H1 (cell line): ENCODE data around the gene MYL3. TPM values are rescaled to one million over a fixed set of nuclear protein-coding genes. Genes with fewer than 3 reads are reported as not detected.

Experiments used
- CTCF ChIA-PET: fragments of 300-600 bp; sonication (Branson Sonifier 250); formaldehyde crosslinking; loops from one replicate; lab custom pipeline; 2021; ENCODE audit not compliant: partially characterized antibody; lab: Charles Lee
- POLR2A ChIA-PET: fragments of 300-600 bp; sonication (Branson Sonifier 250); formaldehyde crosslinking; loops from one replicate; lab custom pipeline; 2021; ENCODE audit warnings: inconsistent platforms; ENCODE audit not compliant: partially characterized antibody; lab: Charles Lee
- DNase-seq, 2 experiments: peaks; one replicate each; pipeline versions ENCODE4 v3.0.0 to v3.0.0-alpha.2; 2010 to 2022; ENCODE audit warnings: low spot score in 2 of 2, low read depth in 1 of 2, mixed read lengths in 1 of 2
- FAIRE-seq: peaks from 2 replicates; lab custom pipeline; 2011; peaks lifted over from hg19 to GRCh38; lab: Jason Lieb, UNC
- H2AFZ ChIP-seq: 2 replicates; pipeline ENCODE4 v1.8.1; 2012; ENCODE audit warnings: low read length, inconsistent platforms
- H2AK5ac ChIP-seq: 2 replicates; pipeline ENCODE4 v1.6.1; 2013; ENCODE audit warnings: low read depth, low read length
- H2BK120ac ChIP-seq: replicated peaks from 2 replicates; pipeline ENCODE3; 2013; ENCODE audit warnings: low read depth, low read length, inconsistent platforms
- H2BK12ac ChIP-seq: 2 replicates; pipeline ENCODE4 v1.6.1; 2013; ENCODE audit warnings: low read depth, low read length
- H2BK15ac ChIP-seq: 2 replicates; pipeline ENCODE4 v1.6.1; 2013; ENCODE audit warnings: low read length
- H2BK20ac ChIP-seq: 2 replicates; pipeline ENCODE4 v1.6.1; 2013; ENCODE audit warnings: low read length
- H2BK5ac ChIP-seq: 2 replicates; pipeline ENCODE4 v1.6.1; 2013; ENCODE audit warnings: low read depth, low read length
- H3K14ac ChIP-seq: 2 replicates; pipeline ENCODE4 v1.6.1; 2013; ENCODE audit warnings: inconsistent platforms; ENCODE audit not compliant: insufficient read length
- H3K18ac ChIP-seq: 2 replicates; pipeline ENCODE4 v1.6.1; 2013; ENCODE audit warnings: low read length; ENCODE audit errors: extremely low read depth
- H3K23ac ChIP-seq: 2 replicates; pipeline ENCODE4 v1.6.1; 2013; ENCODE audit warnings: inconsistent platforms; ENCODE audit not compliant: insufficient read length
- H3K23me2 ChIP-seq: 2 replicates; pipeline ENCODE4 v1.6.1; 2013; ENCODE audit warnings: low read depth, low read length
- H3K27ac ChIP-seq: 2 replicates; pipeline ENCODE4 v1.6.1; 2011; ENCODE audit warnings: low read depth, low read length, inconsistent platforms
- H3K27me3 ChIP-seq, 4 experiments: replicated peaks in 1 of 4; 1 replicate in 1 of 4; 2 replicates in 3 of 4; pipeline versions ENCODE4 v1.6.1 to v1.8.1; 2011 to 2013; ENCODE audit warnings: low read length in 3 of 4, mild to moderate bottlenecking in 3 of 4, inconsistent platforms in 2 of 4, mixed read lengths in 2 of 4, moderate library complexity in 1 of 4; ENCODE audit not compliant: control insufficient read depth in 3 of 4, insufficient read depth in 3 of 4; ENCODE audit errors: extremely low read depth in 1 of 4
- H3K36me3 ChIP-seq, 4 experiments: 2 replicates each; pipeline versions ENCODE4 v1.6.1 to v1.8.1; 2011 to 2013; ENCODE audit warnings: mild to moderate bottlenecking in 4 of 4, low read length in 3 of 4, moderate library complexity in 2 of 4, control low read depth in 1 of 4, inconsistent platforms in 1 of 4; ENCODE audit not compliant: insufficient read depth in 4 of 4, control insufficient read depth in 2 of 4
- H3K4ac ChIP-seq: replicated peaks from 2 replicates; pipeline ENCODE3; 2013; ENCODE audit warnings: low read length, low read depth, mixed read lengths, inconsistent platforms; ENCODE audit not compliant: insufficient read length
- H3K4me1 ChIP-seq, 4 experiments: replicated peaks in 1 of 4; 1 replicate in 1 of 4; 2 replicates in 3 of 4; pipeline versions ENCODE4 v1.6.1 to v1.8.1; 2011 to 2013; ENCODE audit warnings: low read length in 3 of 4, inconsistent platforms in 2 of 4, mixed read lengths in 1 of 4; ENCODE audit not compliant: insufficient read depth in 4 of 4, control insufficient read depth in 3 of 4
- H3K4me2 ChIP-seq, 2 experiments: 2 replicates each; pipeline versions ENCODE4 v1.6.1 to v1.8.1; 2011 to 2013; ENCODE audit warnings: low read depth in 2 of 2, low read length in 2 of 2, control low read depth in 1 of 2, inconsistent platforms in 1 of 2, mild to moderate bottlenecking in 1 of 2; ENCODE audit not compliant: insufficient read depth in 1 of 2
- H3K4me3 ChIP-seq, 4 experiments: fragments of 200-600, 300-600 bp in 1 of 4; sonication (generic), shearing (Covaris generic), sonication (Bioruptor Twin) in 1 of 4; 2 replicates each; pipeline versions ENCODE4 v1.5.1 to v1.8.1; 2011 to 2016; ENCODE audit warnings: low read length in 4 of 4, low read depth in 3 of 4, control low read depth in 2 of 4, inconsistent platforms in 2 of 4, mild to moderate bottlenecking in 2 of 4, mixed read lengths in 1 of 4, moderate library complexity in 1 of 4; ENCODE audit not compliant: insufficient read depth in 2 of 4; ENCODE audit errors: extremely low read depth in 1 of 4
- H3K56ac ChIP-seq: replicated peaks from 2 replicates; pipeline ENCODE3; 2013; ENCODE audit warnings: low read depth, mild to moderate bottlenecking, mixed read lengths, low read length, inconsistent platforms; ENCODE audit not compliant: insufficient read length
- H3K79me1 ChIP-seq: 2 replicates; pipeline ENCODE4 v1.6.1; 2013; ENCODE audit warnings: low read depth, low read length, control low read depth
- H3K79me2 ChIP-seq, 2 experiments: 2 replicates each; pipeline versions ENCODE4 v1.6.1 to v1.8.1; 2012 to 2013; ENCODE audit warnings: low read length in 2 of 2, mild to moderate bottlenecking in 2 of 2, inconsistent platforms in 1 of 2; ENCODE audit not compliant: insufficient read depth in 2 of 2, control insufficient read depth in 1 of 2
- H3K9ac ChIP-seq, 4 experiments: replicated peaks in 1 of 4; 1 replicate in 1 of 4; 2 replicates in 3 of 4; pipeline versions ENCODE4 v1.6.1 to v1.8.1; 2011 to 2013; ENCODE audit warnings: low read depth in 3 of 4, low read length in 3 of 4, control low read depth in 2 of 4, mild to moderate bottlenecking in 2 of 4, moderate library complexity in 2 of 4, inconsistent platforms in 1 of 4; ENCODE audit errors: extremely low read depth in 1 of 4
- H3K9me3 ChIP-seq, 2 experiments: 2 replicates each; pipeline versions ENCODE4 v1.6.1 to v1.8.1; 2012 to 2013; ENCODE audit warnings: mild to moderate bottlenecking in 2 of 2, moderate library complexity in 2 of 2, control low read depth in 1 of 2, inconsistent platforms in 1 of 2, low read depth in 1 of 2, low read length in 1 of 2, mixed read lengths in 1 of 2; ENCODE audit not compliant: insufficient read depth in 2 of 2
- H4K20me1 ChIP-seq, 2 experiments: replicated peaks in 1 of 2; 2 replicates each; pipeline versions ENCODE3 to v1.8.1; 2011 to 2013; ENCODE audit warnings: inconsistent platforms in 2 of 2, low read length in 2 of 2, mild to moderate bottlenecking in 1 of 2; ENCODE audit not compliant: insufficient read depth in 2 of 2, control insufficient read depth in 1 of 2
- H4K5ac ChIP-seq: 2 replicates; pipeline ENCODE4 v1.6.1; 2013; ENCODE audit warnings: low read length, low read depth, mixed read lengths, inconsistent platforms; ENCODE audit not compliant: insufficient read length
- H4K8ac ChIP-seq: 2 replicates; pipeline ENCODE4 v1.8.0; 2013; ENCODE audit warnings: mild to moderate bottlenecking, moderate library complexity, low read length, inconsistent platforms; ENCODE audit not compliant: insufficient read depth; ENCODE audit errors: extremely low read depth
- H4K91ac ChIP-seq: replicated peaks from 2 replicates; pipeline ENCODE3; 2013; ENCODE audit warnings: low read length, mixed read lengths, inconsistent platforms; ENCODE audit not compliant: insufficient read length
- ASH2L ChIP-seq: fragments of 200-600, 300-600 bp; sonication (generic); IDR thresholded peaks from one replicate; pipeline ENCODE4 v1.7.1; 2017; ENCODE audit warnings: low read length
- CBX8 ChIP-seq: fragments of 300-800, 300-1000 bp; sonication (generic); IDR thresholded peaks from 2 replicates; pipeline ENCODE4 v1.7.1; 2016; ENCODE audit warnings: low read depth, low read length, borderline replicate concordance
- CTCF ChIP-seq, 3 experiments: IDR thresholded peaks; 1 replicate in 2 of 3; 2 replicates in 1 of 3; pipeline versions ENCODE4 v1.5.1 to v1.6.1; 2011; ENCODE audit warnings: low read length in 3 of 3, mild to moderate bottlenecking in 3 of 3, inconsistent platforms in 2 of 3, low read depth in 1 of 3, moderate library complexity in 1 of 3; ENCODE audit not compliant: insufficient read depth in 1 of 3; ENCODE audit errors: control extremely low read depth in 1 of 3
- NANOG ChIP-seq: IDR thresholded peaks from 2 replicates; pipeline ENCODE4 v1.6.1; 2011; ENCODE audit warnings: low read length, low read depth, mild to moderate bottlenecking, inconsistent platforms; ENCODE audit not compliant: insufficient read depth, poor library complexity, severe bottlenecking
- RAD21 ChIP-seq, 2 experiments: IDR thresholded peaks in 1 of 2; conservative IDR thresholded peaks in 1 of 2; 2 replicates each; pipeline ENCODE4 v1.6.1; 2011; ENCODE audit warnings: low read depth in 2 of 2, low read length in 2 of 2, improper control_type of control experiment in 1 of 2, inconsistent platforms in 1 of 2, mild to moderate bottlenecking in 1 of 2, moderate library complexity in 1 of 2
- RNF2 ChIP-seq: fragments of 200-900, 300-1000 bp; sonication (generic); IDR thresholded peaks from 2 replicates; pipeline ENCODE4 v1.7.1; 2016; ENCODE audit warnings: borderline replicate concordance, low read depth, mild to moderate bottlenecking, antibody characterized with exemption, low read length; ENCODE audit not compliant: poor library complexity, severe bottlenecking; ENCODE audit errors: missing control alignments
- SP1 ChIP-seq: IDR thresholded peaks from 2 replicates; pipeline ENCODE4 v1.6.1; 2011; ENCODE audit warnings: low read depth, low read length
- ZNF274 ChIP-seq: IDR thresholded peaks from 2 replicates; pipeline ENCODE4 v1.7.0; 2012; ENCODE audit warnings: low read length, borderline replicate concordance; ENCODE audit errors: extremely low read depth
- WGBS, 2 experiments: shearing (Covaris generic) in 1 of 2; methylation state at CpG; one replicate each; pipeline versions ENCODE4 v1.1.6 to v1.1.7; 2013 to 2015; ENCODE audit warnings: low lambda C conversion rate in 2 of 2, mixed read lengths in 2 of 2, inconsistent platforms in 1 of 2, low coverage in 1 of 2, missing lambda C conversion rate in 1 of 2; ENCODE audit not compliant: insufficient replicate concordance in 2 of 2, insufficient coverage in 1 of 2, insufficient read length in 1 of 2; ENCODE audit errors: extremely low coverage in 1 of 2, missing lambda C conversion rate in 1 of 2; 5-methylcytosine and 5-hydroxymethylcytosine counted together
- polyA plus RNA-seq, 7 experiments: library from polyadenylated mRNA; depleted of rRNA in 3 of 7; stranded (reverse) in 5 of 7; unstranded in 2 of 7; fragments of >200 nt in 5 of 7; fragments of 200-250 nt in 2 of 7; gene quantifications; 1 replicate in 5 of 7; 2 replicates in 1 of 7; 4 replicates in 1 of 7; pipeline versions ENCODE4 v1.2.1 to v1.2.3, GENCODE V29; 2011 to 2013; ENCODE audit warnings: missing spikeins in 2 of 7, mixed read lengths in 2 of 7
- total RNA-seq: library from RNA; stranded (reverse); fragmentation: NEBNext Ultra II Directional; extraction: Animal tissue kit (Norgen Biotek cat#: 25700); gene quantifications from 2 replicates; pipeline ENCODE4 v1.2.1, GENCODE V29; 2021

The MYL3 gene
- total and polyA plus RNA-seq, 2 of the 8 experiments (the other 6 are each of a cell fraction or from before 2014, with no cell fraction given) = 0.06 TPM; not detected in 1

- CTCF ChIA-PET = interaction anchor here (0.6 to 3.6 kb wide), 25 partner anchors 9 to 364 kb away, joined by 3 to 28 read pairs (median 3); partner anchors contain the start of gene PTH1R
- 0 out of 2 replicates have a peak, but pooled peaks cover 1% of the 10 kb centered on the region for H3K23me2 ChIP-seq
- no peak for TF ChIP-seq NANOG
- no peak for TF ChIP-seq SP1
- peak in 2 of 3 experiments; percentile 25 to 41; a peak in 3 of 4 replicates for TF ChIP-seq CTCF (IDR thresholded peaks at IDR 0.05; ENCODE audit: control extremely low read depth in 1 of 3, insufficient read depth in 1 of 3, low read depth in 1 of 3, low read length in 3 of 3)
- no peak for TF ChIP-seq ASH2L
- TF ChIP-seq CBX8 = no peak
- peak; percentile 2 to 20; a peak in 2 of 4 replicates for TF ChIP-seq RAD21 (IDR thresholded peaks at IDR 0.05 in 1 of 2, conservative IDR thresholded peaks at IDR 0.05 in 1 of 2; ENCODE audit: low read depth in 2 of 2, low read length in 2 of 2)
- no peak for TF ChIP-seq RNF2
- TF ChIP-seq ZNF274 = no peak
These were observed 3.0 kb downstream of the MYL3 start for GRCh38 chr3:46860017-46860809.

More at GRCh38 chr3:46860017-46860809, 3.0 kb downstream of the MYL3 start:
- Histone ChIP-seq H2BK120ac (no peak overlapping the region), H3K4me3 (no peak overlapping the region), H3K9me3 (no peaks in the 10 kb centered on the region), H2BK20ac (no peak overlapping the region), H3K9ac (no peak overlapping the region), H2AFZ (no peak overlapping the region), H3K27me3 (peaks cover 0 to 6% (median 2%) of the 10 kb centered on the region in 4 experiments; a peak in 3 of 7 replicates), H3K4me2 (no peak overlapping the region), H3K4me1 (no peaks in the 10 kb centered on the region; a peak in 2 of 7 replicates), H4K5ac (no peak overlapping the region), H3K4ac (no peak overlapping the region), H3K36me3 (no peaks in the 10 kb centered on the region), H4K91ac (no peak overlapping the region), H3K56ac (no peak overlapping the region), H2AK5ac (no peak overlapping the region), H2BK5ac (no peak overlapping the region), H4K20me1 (no peaks in the 10 kb centered on the region), H3K18ac (no peak overlapping the region), H4K8ac (peak overlapping the region; percentile 14; the same call in 1 of the 2 replicates), H3K14ac (no peak overlapping the region), H3K79me2 (no peaks in the 10 kb centered on the region), H2BK15ac (no peak overlapping the region), H3K27ac (no peak overlapping the region), H2BK12ac (no peak overlapping the region), H3K79me1 (no peaks in the 10 kb centered on the region), H3K23ac (no peak overlapping the region)
- POLR2A ChIA-PET = interaction anchor here (1.5 kb wide), 1 partner anchor 14 kb away, joined by 5 read pairs; no protein-coding TSS in a partner anchor
- peak in 1 of 2 experiments; percentile 54 for DNase-seq
- no peak for FAIRE-seq
- 86% methylated on average over 19 of the region's 19 CpGs; no CpG with 5 or more reads in 1 of the 2 experiments for WGBS, 2 experiments
